GM08714 (cell line): ENCODE data around the gene CA10.

Experiments
- H3K4me3 ChIP-seq: fragments of 200-500 bp; sonication (Bioruptor generic); 2 replicates; pipeline ENCODE4 v1.5.1; 2014; ENCODE audit warnings: mild to moderate bottlenecking, low read length, inconsistent platforms
- ZNF274 ChIP-seq: IDR thresholded peaks from 2 replicates; pipeline ENCODE4 v1.6.1; 2012; ENCODE audit warnings: mild to moderate bottlenecking, low read depth, low read length

Gene CA10

GRCh38 chr17:51580869-51581268 is 577.6 kb downstream of the CA10 start:
- TF ChIP-seq ZNF274: no peak
- no peak overlapping the region for H3K4me3 ChIP-seq
